ENCODE data around the gene PPP3R2.
"Not testable (repeated sequence)": the region's sequence is repeated elsewhere in the genome, so short reads cannot be mapped to it uniquely, and the experiment has no call there.

PPP3R2 gene

DNA sequence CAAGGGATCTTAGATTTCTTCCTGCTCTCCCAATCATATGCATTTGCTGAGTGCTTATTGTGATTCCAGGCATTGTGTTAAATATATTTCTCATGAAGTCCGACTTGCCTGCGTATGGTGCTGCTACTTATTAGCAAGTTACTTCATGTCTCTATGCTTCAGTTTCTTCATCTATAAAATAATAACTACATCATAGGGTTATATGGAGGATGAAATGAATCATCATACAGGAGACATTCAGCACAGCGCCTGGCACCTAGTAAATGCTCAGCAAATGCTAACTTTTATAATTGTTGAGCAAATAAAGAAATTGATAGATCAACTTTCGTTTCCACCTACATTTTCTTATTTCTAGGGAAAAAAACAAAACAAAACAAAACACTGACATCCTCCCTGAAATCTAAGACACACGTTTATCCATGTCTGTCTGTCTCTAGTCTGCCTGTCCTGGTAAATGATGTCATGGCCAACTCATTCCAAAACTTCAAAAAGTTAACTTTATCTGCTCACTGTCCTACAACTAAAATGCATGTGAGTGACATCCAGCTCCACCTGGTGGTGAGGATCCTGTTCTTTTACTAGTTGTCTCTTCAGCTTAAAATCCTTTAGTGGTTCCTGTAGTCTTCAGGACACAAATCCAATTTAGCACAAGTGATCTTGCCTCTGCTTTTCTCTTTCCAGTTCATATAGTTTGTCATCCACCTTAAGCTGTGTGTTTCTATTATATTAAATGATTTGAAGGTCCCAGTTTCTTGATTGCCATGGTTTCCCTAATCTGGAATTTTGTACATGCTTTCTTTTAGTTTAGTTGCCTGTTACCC is 27.7 kb downstream of the PPP3R2 start:
- H3K4me1 ChIP-seq (ENCODE audit: control extremely low read depth in 1 of 4, control insufficient read depth in 4 of 4, insufficient read depth in 4 of 4, low read length in 3 of 4): no peaks in the 10 kb centered on the region
- H3K9me3 ChIP-seq (ENCODE audit: control extremely low read depth in 1 of 5, control insufficient read depth in 4 of 5, insufficient read depth in 2 of 5, low read depth in 1 of 5, low read length in 4 of 5): no peaks in the 10 kb centered on the region
- no peak overlapping the region for H3K4me3 ChIP-seq (ENCODE audit: control insufficient read depth in 1 of 7, extremely low read depth in 1 of 7, insufficient read depth in 4 of 7, low read depth in 2 of 7, low read length in 6 of 7)
- DNase-seq: peak; percentile 29 to 56 (median 48)
- 94% methylated on average over 2 of the region's 5 CpGs for WGBS (ENCODE audit: insufficient coverage)
- no peak overlapping the region for H3K27ac ChIP-seq (ENCODE audit: insufficient read depth in 1 of 2, low read depth in 1 of 2, low read length in 2 of 2, poor library complexity in 1 of 2, severe bottlenecking in 2 of 2)
- ChIA-PET CTCF (interaction anchor here (1.0 to 1.1 kb wide), 4 partner anchors 9 to 108 kb away, joined by 3 to 5 read pairs (median 3); no protein-coding TSS in a partner anchor), POLR2A (no interaction called here)
- H3K36me3 ChIP-seq (ENCODE audit: control insufficient read depth in 4 of 4, insufficient read depth in 4 of 4, low read length in 3 of 4): peaks cover 19 to 38% (median 27%) of the 10 kb centered on the region in 4 experiments
- no peaks in the 10 kb centered on the region for H3K27me3 ChIP-seq (replicated peaks in 2 of 5; ENCODE audit: control insufficient read depth in 4 of 5, insufficient read depth in 5 of 5, low read length in 4 of 5)

GRCh38 chr9:101564252-101564651 is 30.5 kb downstream of the PPP3R2 start:
- DNase-seq: no peak
- Histone ChIP-seq H3K27ac (ENCODE audit: insufficient read depth in 1 of 2, low read depth in 1 of 2, low read length in 2 of 2, poor library complexity in 1 of 2, severe bottlenecking in 2 of 2) (no peak overlapping the region), H3K9me3 (ENCODE audit: control extremely low read depth in 1 of 5, control insufficient read depth in 4 of 5, insufficient read depth in 2 of 5, low read depth in 1 of 5, low read length in 4 of 5) (no peaks in the 10 kb centered on the region), H3K4me3 (ENCODE audit: control insufficient read depth in 1 of 7, extremely low read depth in 1 of 7, insufficient read depth in 4 of 7, low read depth in 2 of 7, low read length in 6 of 7) (no peak overlapping the region), H3K36me3 (ENCODE audit: control insufficient read depth in 4 of 4, insufficient read depth in 4 of 4, low read length in 3 of 4) (peaks cover 26 to 65% (median 42%) of the 10 kb centered on the region in 4 experiments), H3K4me1 (ENCODE audit: control extremely low read depth in 1 of 4, control insufficient read depth in 4 of 4, insufficient read depth in 4 of 4, low read length in 3 of 4) (no peaks in the 10 kb centered on the region), H3K27me3 (replicated peaks in 2 of 5; ENCODE audit: control insufficient read depth in 4 of 5, insufficient read depth in 5 of 5, low read length in 4 of 5) (no peaks in the 10 kb centered on the region)
- ChIA-PET POLR2A (no interaction called here), CTCF (interaction anchor here (0.7 to 1.4 kb wide), 2 partner anchors 8 to 28 kb away, joined by 3 read pairs; no protein-coding TSS in a partner anchor)

DNA sequence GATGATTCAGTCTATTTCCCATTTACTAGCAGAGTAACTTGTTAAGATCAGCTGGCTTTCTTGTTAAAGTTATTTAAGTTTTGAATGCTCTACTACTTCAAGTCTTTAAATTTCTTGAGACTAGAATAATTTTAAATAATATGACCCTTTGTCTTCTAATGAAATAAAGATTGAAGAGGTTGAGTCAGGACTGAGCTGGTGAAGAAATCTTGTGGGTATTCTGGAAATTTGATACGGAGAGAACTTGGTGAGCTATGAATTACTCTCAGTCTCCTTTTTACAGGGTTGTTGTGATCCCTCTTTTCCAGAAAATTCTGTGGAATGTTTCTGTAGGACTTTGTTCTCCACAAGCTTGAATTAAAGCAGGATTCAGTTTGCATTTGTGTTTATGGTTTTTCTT is 31.8 kb downstream of the PPP3R2 start:
- H3K36me3 ChIP-seq (ENCODE audit: control insufficient read depth in 4 of 4, insufficient read depth in 4 of 4, low read length in 3 of 4): peaks cover 37 to 74% (median 47%) of the 10 kb centered on the region in 4 experiments
- 100% methylated on average over 1 of the region's 1 CpG for WGBS (ENCODE audit: insufficient coverage)
- H3K27ac ChIP-seq (ENCODE audit: insufficient read depth in 1 of 2, low read depth in 1 of 2, low read length in 2 of 2, poor library complexity in 1 of 2, severe bottlenecking in 2 of 2): no peak overlapping the region
- no peak overlapping the region for H3K4me3 ChIP-seq (ENCODE audit: control insufficient read depth in 1 of 7, extremely low read depth in 1 of 7, insufficient read depth in 4 of 7, low read depth in 2 of 7, low read length in 6 of 7)
- no peaks in the 10 kb centered on the region for H3K4me1 ChIP-seq (ENCODE audit: control extremely low read depth in 1 of 4, control insufficient read depth in 4 of 4, insufficient read depth in 4 of 4, low read length in 3 of 4)
- ChIA-PET POLR2A (no interaction called here), CTCF (interaction anchor here (0.8 kb wide), 3 partner anchors 85 to 144 kb away, joined by 3 read pairs; no protein-coding TSS in a partner anchor)
- DNase-seq: no peak
- no peaks in the 10 kb centered on the region for H3K27me3 ChIP-seq (replicated peaks in 2 of 5; ENCODE audit: control insufficient read depth in 4 of 5, insufficient read depth in 5 of 5, low read length in 4 of 5)
- peaks cover 0 to 8% (median 0%) of the 10 kb centered on the region in 5 experiments for H3K9me3 ChIP-seq (ENCODE audit: control extremely low read depth in 1 of 5, control insufficient read depth in 4 of 5, insufficient read depth in 2 of 5, low read depth in 1 of 5, low read length in 4 of 5)

DNA sequence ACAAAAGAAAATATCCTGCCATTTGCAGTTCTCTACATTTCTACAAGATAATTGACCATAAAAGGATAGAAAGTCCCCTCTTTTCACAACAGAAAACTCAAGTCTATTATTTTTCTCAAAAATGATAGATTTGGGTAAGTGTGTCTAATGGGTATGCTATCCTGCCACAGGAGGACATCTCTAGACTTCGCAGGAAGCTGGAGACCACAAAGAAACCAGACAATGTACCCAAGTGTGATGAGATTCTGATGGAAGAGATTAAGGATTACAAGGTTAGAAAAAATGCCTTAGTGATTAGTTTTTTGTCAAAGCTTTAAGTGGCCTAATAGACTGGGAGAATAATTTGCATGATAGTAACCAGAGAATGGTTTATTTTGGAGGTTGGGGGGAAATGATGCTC is 33.0 kb downstream of the PPP3R2 start:
- ChIA-PET CTCF (interaction anchor here (1.4 to 1.5 kb wide), 2 partner anchors 79 to 112 kb away, joined by 3 to 4 read pairs; no protein-coding TSS in a partner anchor), POLR2A (no interaction called here)
- Histone ChIP-seq H3K27ac (ENCODE audit: insufficient read depth in 1 of 2, low read depth in 1 of 2, low read length in 2 of 2, poor library complexity in 1 of 2, severe bottlenecking in 2 of 2) (no peak overlapping the region), H3K36me3 (ENCODE audit: control insufficient read depth in 4 of 4, insufficient read depth in 4 of 4, low read length in 3 of 4) (peaks cover 41 to 86% (median 53%) of the 10 kb centered on the region in 4 experiments), H3K4me1 (ENCODE audit: control extremely low read depth in 1 of 4, control insufficient read depth in 4 of 4, insufficient read depth in 4 of 4, low read length in 3 of 4) (no peaks in the 10 kb centered on the region), H3K4me3 (ENCODE audit: control insufficient read depth in 1 of 7, extremely low read depth in 1 of 7, insufficient read depth in 4 of 7, low read depth in 2 of 7, low read length in 6 of 7) (no peak overlapping the region), H3K27me3 (replicated peaks in 2 of 5; ENCODE audit: control insufficient read depth in 4 of 5, insufficient read depth in 5 of 5, low read length in 4 of 5) (no peaks in the 10 kb centered on the region), H3K9me3 (ENCODE audit: control extremely low read depth in 1 of 5, control insufficient read depth in 4 of 5, insufficient read depth in 2 of 5, low read depth in 1 of 5, low read length in 4 of 5) (peaks cover 0 to 10% (median 0%) of the 10 kb centered on the region in 5 experiments)
- DNase-seq: no peak
- 90% methylated on average over 1 of the region's 1 CpG for WGBS (ENCODE audit: insufficient coverage)

DNA sequence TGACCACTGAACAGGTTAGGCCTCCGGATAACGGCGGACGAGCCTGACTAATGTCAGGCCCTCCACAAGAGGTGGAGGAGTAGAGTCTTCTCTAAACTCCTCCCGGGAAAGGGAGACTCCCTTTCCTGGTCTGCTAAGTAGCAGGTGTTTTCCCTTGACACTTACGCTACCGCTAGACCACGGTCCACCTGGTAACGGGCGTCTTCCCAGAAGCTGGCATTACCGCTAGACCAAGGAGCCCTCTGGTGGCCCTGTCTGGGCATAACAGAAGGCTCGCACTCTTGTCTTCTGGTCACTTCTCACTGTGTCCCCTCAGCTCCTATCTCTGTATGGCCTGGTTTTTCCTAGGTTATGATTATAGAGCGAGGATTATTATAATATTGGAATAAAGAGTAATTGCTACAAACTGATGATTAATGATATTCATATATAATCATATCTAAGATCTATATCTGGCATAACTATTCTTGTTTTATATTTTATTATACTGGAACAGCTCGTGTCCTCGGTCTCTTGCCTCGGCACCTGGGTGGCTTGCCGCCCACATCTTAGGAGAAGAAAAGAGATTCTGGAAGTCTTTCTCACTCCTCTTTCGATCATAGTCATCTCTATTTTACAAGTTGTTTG is 45.2 kb downstream of the PPP3R2 start:
- CTCF ChIA-PET: interaction anchor here (1.3 kb wide), 1 partner anchor 14 kb away, joined by 4 read pairs; no protein-coding TSS in a partner anchor
- DNase-seq; POLR2A ChIA-PET; H3K4me3 ChIP-seq (ENCODE audit: control insufficient read depth in 1 of 7, extremely low read depth in 1 of 7, insufficient read depth in 4 of 7, low read depth in 2 of 7, low read length in 6 of 7); H3K27ac ChIP-seq (ENCODE audit: insufficient read depth in 1 of 2, low read depth in 1 of 2, low read length in 2 of 2, poor library complexity in 1 of 2, severe bottlenecking in 2 of 2); H3K27me3 ChIP-seq (replicated peaks in 2 of 5; ENCODE audit: control insufficient read depth in 4 of 5, insufficient read depth in 5 of 5, low read length in 4 of 5); H3K4me1 ChIP-seq (ENCODE audit: control extremely low read depth in 1 of 4, control insufficient read depth in 4 of 4, insufficient read depth in 4 of 4, low read length in 3 of 4); H3K9me3 ChIP-seq (ENCODE audit: control extremely low read depth in 1 of 5, control insufficient read depth in 4 of 5, insufficient read depth in 2 of 5, low read depth in 1 of 5, low read length in 4 of 5): not testable (repeated sequence)
- 100% methylated on average over 10 of the region's 18 CpGs for WGBS (ENCODE audit: insufficient coverage)
- H3K36me3 ChIP-seq (ENCODE audit: control insufficient read depth in 4 of 4, insufficient read depth in 4 of 4, low read length in 3 of 4): peaks cover 43 to 86% (median 61%) of the 10 kb centered on the region in 4 experiments

GRCh38 chr9:101543098-101543735 is 51.6 kb downstream of the PPP3R2 start:
- WGBS (ENCODE audit: insufficient coverage): 96% methylated on average over 10 of the region's 14 CpGs
- H3K4me3 ChIP-seq (ENCODE audit: control insufficient read depth in 1 of 7, extremely low read depth in 1 of 7, insufficient read depth in 4 of 7, low read depth in 2 of 7, low read length in 6 of 7): no peak overlapping the region
- no peak for DNase-seq
- H3K36me3 ChIP-seq (ENCODE audit: control insufficient read depth in 4 of 4, insufficient read depth in 4 of 4, low read length in 3 of 4): peaks cover 25 to 79% (median 52%) of the 10 kb centered on the region in 4 experiments
- no peaks in the 10 kb centered on the region for H3K27me3 ChIP-seq (replicated peaks in 2 of 5; ENCODE audit: control insufficient read depth in 4 of 5, insufficient read depth in 5 of 5, low read length in 4 of 5)
- no peak overlapping the region for H3K27ac ChIP-seq (ENCODE audit: insufficient read depth in 1 of 2, low read depth in 1 of 2, low read length in 2 of 2, poor library complexity in 1 of 2, severe bottlenecking in 2 of 2)
- CTCF ChIA-PET: no interaction called here
- H3K4me1 ChIP-seq (ENCODE audit: control extremely low read depth in 1 of 4, control insufficient read depth in 4 of 4, insufficient read depth in 4 of 4, low read length in 3 of 4): no peaks in the 10 kb centered on the region
- POLR2A ChIA-PET: no interaction called here
- no peaks in the 10 kb centered on the region for H3K9me3 ChIP-seq (ENCODE audit: control extremely low read depth in 1 of 5, control insufficient read depth in 4 of 5, insufficient read depth in 2 of 5, low read depth in 1 of 5, low read length in 4 of 5)

Data from common myeloid progenitor, CD34-positive (primary cell).